K562 (cell line): Measurements from ENCODE around the gene NUF2. TPM values are rescaled to one million over a fixed set of nuclear protein-coding genes. Genes with fewer than 3 reads are reported as not detected.

Experiments
- ATAC-seq: fragments of 200-7000 bp; cut with Tn5 transposase; 3 replicates; pipeline ENCODE4 v1.9.1; 2020; ENCODE audit warnings: moderate library complexity
- BruUV-seq: library from RNA; stranded (reverse); fragments of 400-500 nt; replicated peaks from 2 replicates; lab custom pipeline; 2021; lab: Mats Ljungman, UMichigan
- CTCF ChIA-PET: fragments of 300-600 bp; formaldehyde crosslinking; extraction: SDS; loops from one replicate; lab custom pipeline; 2021; ENCODE audit warnings: low intra/inter-chr PET ratio; lab: Yijun Ruan, JAX
- POLR2A ChIA-PET: fragments of 300-600, 350-650 bp; sonication (Branson Sonifier 250); formaldehyde crosslinking; extraction: SDS; loops from one replicate; lab custom pipeline; 2021; ENCODE audit warnings: antibody characterized with exemption, inconsistent platforms; lab: Yijun Ruan, JAX
- DNase-seq, 4 experiments: peaks; one replicate each; pipeline versions ENCODE4 v3.0.0 to v3.0.0-alpha.2; 2011 to 2018; ENCODE audit warnings: low spot score in 3 of 4, mixed read lengths in 3 of 4; ENCODE audit errors: extremely low read depth in 1 of 4
- FAIRE-seq: peaks from 2 replicates; lab custom pipeline; 2011; peaks lifted over from hg19 to GRCh38; lab: Jason Lieb, UNC
- H2AFZ ChIP-seq: 2 replicates; pipeline ENCODE4 v1.6.0; 2011; ENCODE audit warnings: low read depth, low read length, control low read depth, inconsistent platforms
- H3K27ac ChIP-seq: fragments of 200-600 bp; 3 replicates; pipeline ENCODE4 v1.8.0; 2011; ENCODE audit warnings: low read depth, mild to moderate bottlenecking, control low read depth, inconsistent platforms, low read length, moderate library complexity, mixed read lengths; ENCODE audit errors: extremely low read depth
- H3K27me3 ChIP-seq, 2 experiments: fragments of 300-600 bp in 1 of 2; 2 replicates in 1 of 2; 3 replicates in 1 of 2; pipeline versions ENCODE4 v1.6.0 to v1.8.0; 2011; ENCODE audit warnings: inconsistent platforms in 2 of 2, low read length in 2 of 2, mild to moderate bottlenecking in 1 of 2, mixed read lengths in 1 of 2, moderate library complexity in 1 of 2; ENCODE audit not compliant: control insufficient read depth in 2 of 2, insufficient read depth in 2 of 2
- H3K36me3 ChIP-seq: fragments of 300-600 bp; 3 replicates; pipeline ENCODE4 v1.8.0; 2011; ENCODE audit warnings: mild to moderate bottlenecking, low read length, inconsistent platforms; ENCODE audit not compliant: control insufficient read depth, insufficient read depth
- H3K4me1 ChIP-seq, 2 experiments: fragments of 200-600 bp in 1 of 2; replicated peaks in 1 of 2; 2 replicates in 1 of 2; 3 replicates in 1 of 2; pipeline versions ENCODE4 v1.5.1 to v1.8.0; 2011; ENCODE audit warnings: inconsistent platforms in 2 of 2, low read length in 2 of 2, mild to moderate bottlenecking in 1 of 2, mixed read lengths in 1 of 2, moderate library complexity in 1 of 2; ENCODE audit not compliant: control insufficient read depth in 2 of 2, insufficient read depth in 2 of 2
- H3K4me2 ChIP-seq: 2 replicates; pipeline ENCODE4 v1.6.1; 2011; ENCODE audit warnings: low read length, control low read depth, inconsistent platforms, mixed read lengths; ENCODE audit not compliant: insufficient read depth
- H3K4me3 ChIP-seq: fragments of 200-600 bp; sonication (generic), shearing (Covaris generic); 2 replicates; pipeline ENCODE4 v1.5.1; 2016; ENCODE audit warnings: control low read depth, inconsistent platforms
- H3K79me2 ChIP-seq: fragments of 200-600 bp; 3 replicates; pipeline ENCODE4 v1.8.0; 2011; ENCODE audit warnings: low read length, inconsistent platforms; ENCODE audit not compliant: control insufficient read depth, insufficient read depth
- H3K9ac ChIP-seq, 2 experiments: 2 replicates each; pipeline versions ENCODE4 v1.6.0 to v1.6.1; 2011; ENCODE audit warnings: low read depth in 2 of 2, low read length in 2 of 2, control low read depth in 1 of 2, inconsistent platforms in 1 of 2, mild to moderate bottlenecking in 1 of 2, mixed read lengths in 1 of 2; ENCODE audit not compliant: insufficient read depth in 1 of 2
- H3K9me1 ChIP-seq: one replicate; pipeline ENCODE4 v1.6.0; 2011; ENCODE audit warnings: inconsistent platforms, mild to moderate bottlenecking, low read length, moderate library complexity; ENCODE audit not compliant: control insufficient read depth, insufficient read depth
- H3K9me3 ChIP-seq: replicated peaks from 2 replicates; pipeline ENCODE4 v1.5.1; 2011; ENCODE audit warnings: low read depth, low read length, inconsistent platforms; ENCODE audit not compliant: control insufficient read depth, insufficient read depth
- H4K20me1 ChIP-seq: replicated peaks from 2 replicates; pipeline ENCODE4 v1.6.1; 2011; ENCODE audit warnings: low read length, inconsistent platforms, mixed read lengths; ENCODE audit not compliant: control insufficient read depth, insufficient read depth
- ATF7 ChIP-seq: fragments of 450-650 bp; IDR thresholded peaks from 2 replicates; pipeline ENCODE4 v1.7.1; 2014; ENCODE audit warnings: mild to moderate bottlenecking, moderate library complexity
- HDAC1 ChIP-seq, 2 experiments: fragments of 450-650 bp; IDR thresholded peaks; 2 replicates each; pipeline ENCODE4 v1.6.1; 2016 to 2017; ENCODE audit warnings: inconsistent platforms in 1 of 2, mild to moderate bottlenecking in 1 of 2, moderate library complexity in 1 of 2
- JUNB ChIP-seq: fragments of 450-650 bp; formaldehyde crosslinking; conservative IDR thresholded peaks from 2 replicates; pipeline ENCODE4 v1.4.0; 2020; ENCODE audit warnings: mild to moderate bottlenecking
- MXD1 ChIP-seq: fragments of 250-450 bp; sonication (Bioruptor Pico); IDR thresholded peaks from 2 replicates; pipeline ENCODE4 v1.8.0; 2021; ENCODE audit warnings: borderline replicate concordance, mild to moderate bottlenecking, moderate library complexity; ENCODE audit not compliant: poor library complexity, severe bottlenecking
- PYGO2 ChIP-seq: fragments of 450-650 bp; IDR thresholded peaks from 2 replicates; pipeline ENCODE4 v1.6.1; 2016; ENCODE audit warnings: mild to moderate bottlenecking, missing genetic modification characterization, moderate library complexity, missing compliant biosample characterization
- TFE3 ChIP-seq: fragments of 450-650 bp; formaldehyde crosslinking; IDR thresholded peaks from 2 replicates; pipeline ENCODE4 v1.4.0; 2020; ENCODE audit warnings: mild to moderate bottlenecking, mixed read lengths
- ZBTB5 ChIP-seq: fragments of 450-650 bp; IDR thresholded peaks from 2 replicates; pipeline ENCODE4 v1.6.1; 2017; ENCODE audit warnings: antibody characterized with exemption
- ZNF23 ChIP-seq: fragments of 250-450 bp; sonication (Bioruptor Pico); IDR thresholded peaks from 2 replicates; pipeline ENCODE4 v1.4.0; 2020; ENCODE audit warnings: mild to moderate bottlenecking
- ZNF398 ChIP-seq: fragments of 250-450 bp; sonication (Bioruptor Pico); IDR thresholded peaks from 2 replicates; pipeline ENCODE4 v1.8.0; 2021; ENCODE audit warnings: moderate library complexity, mild to moderate bottlenecking, inconsistent platforms
- ZNF449 ChIP-seq: fragments of 250-450 bp; sonication (Bioruptor Pico); IDR thresholded peaks from 2 replicates; pipeline ENCODE4 v1.8.0; 2022; ENCODE audit warnings: moderate library complexity, mild to moderate bottlenecking, inconsistent platforms
- ZNF695 ChIP-seq: fragments of 450-650 bp; formaldehyde crosslinking; IDR thresholded peaks from 2 replicates; pipeline ENCODE4 v1.4.0; 2020; ENCODE audit warnings: mild to moderate bottlenecking, moderate library complexity
- ZNF717 ChIP-seq: fragments of 250-450 bp; sonication (Bioruptor Pico); IDR thresholded peaks from 2 replicates; pipeline ENCODE4 v1.5.0; 2021
- WGBS: fragments of 100-300 bp; shearing (Covaris generic); methylation state at CpG from one replicate; pipeline ENCODE4 v1.1.6; 2016; ENCODE audit warnings: low coverage, mixed read lengths; ENCODE audit not compliant: insufficient coverage; ENCODE audit errors: missing lambda C conversion rate; 5-methylcytosine and 5-hydroxymethylcytosine counted together
- in situ Hi-C: fragments of 300-500 bp; cut with MboI; formaldehyde crosslinking; loops from 4 replicates; pipeline ENCODE4 v1.15.0; 2018; ENCODE audit warnings: inconsistent platforms, mixed read lengths
- intact Hi-C: fragments of 100-400 bp; cut with micrococcal nuclease; formaldehyde crosslinking; loops from 2 replicates; pipeline ENCODE4 v1.14.2; 2022
- polyA plus RNA-seq, 8 experiments: library from polyadenylated mRNA; depleted of rRNA in 4 of 8; stranded (reverse) in 5 of 8; unstranded in 3 of 8; fragments of >200 nt; fragmentation: Nextera tagmentation in 2 of 8; fragmentation: Illumina TruSeq in 1 of 8; extraction: Ambion mirVana in 2 of 8; extraction: Trizol in 1 of 8; gene quantifications; 2 replicates each; pipeline versions ENCODE4 v1.2.1 to v1.2.3, GENCODE V29; 2011 to 2014; ENCODE audit warnings: inconsistent platforms in 1 of 8, missing spikeins in 1 of 8
- total RNA-seq, 7 experiments: library from RNA; depleted of rRNA in 6 of 7; stranded (reverse); fragments of >200 nt in 6 of 7; fragmentation: Illumina TruSeq in 2 of 7; extraction: Trizol in 2 of 7; gene quantifications; 2 replicates each; pipeline versions ENCODE4 v1.2.1 to v1.2.3, GENCODE V29; 2011 to 2021; ENCODE audit warnings: low replicate concordance in 1 of 7

Gene NUF2
- total and polyA plus RNA-seq, 9 of the 15 experiments (the other 6 are each of a cell fraction or from before 2014, with no cell fraction given), result 42.5 to 90.0 (median 60.3) TPM

GRCh38 chr1:163296504-163297263, 25.1 kb upstream of the NUF2 start:
- CTCF ChIA-PET, result no interaction called here
- H3K36me3 ChIP-seq, result no peaks in the 10 kb centered on the region
- WGBS, result 29% methylated on average over 1 of the region's 1 CpG
- no peaks in the 10 kb centered on the region for H3K27me3 ChIP-seq
- no peaks in the 10 kb centered on the region for H3K9me1 ChIP-seq
- H3K4me3 ChIP-seq, result no peak overlapping the region
- H3K79me2 ChIP-seq, result no peaks in the 10 kb centered on the region
- FAIRE-seq, result no peak
- no TSS peak for BruUV-seq
- H3K9ac ChIP-seq, result no peak overlapping the region
- intact Hi-C loops (no loop called here), in situ Hi-C loops (no loop called here)
- TF ChIP-seq MXD1 (CRISPR knock-in tag) (no peak), ZNF398 (no peak), ZBTB5 (no peak), ZNF449 (no peak), ATF7 (no peak), ZNF23 (no peak), TFE3 (no peak), ZNF717 (CRISPR knock-in tag) (no peak), PYGO2 (tag) (no peak), HDAC1 (IDR thresholded peaks at IDR 0.05) (no peak), JUNB (CRISPR knock-in tag) (no peak), ZNF695 (CRISPR knock-in tag) (no peak)
- ATAC-seq, result no peak
- no peak overlapping the region for H2AFZ ChIP-seq
- no peak overlapping the region for H3K4me2 ChIP-seq
- H3K27ac ChIP-seq, result no peak overlapping the region
- no peaks in the 10 kb centered on the region for H3K4me1 ChIP-seq
- H3K9me3 ChIP-seq, result no peaks in the 10 kb centered on the region
- H4K20me1 ChIP-seq, result no peaks in the 10 kb centered on the region
- DNase-seq, result no peak
- POLR2A ChIA-PET, result interaction anchor here (1.2 kb wide), 1 partner anchor 21 kb away, joined by 4 read pairs; no protein-coding TSS in a partner anchor
